HepG2 (cell line): ENCODE measurements around the gene POU3F3. TPM values are rescaled to one million over a fixed set of nuclear protein-coding genes. Genes with fewer than 3 reads are reported as not detected.

ENCODE experiments used
- ATAC-seq: fragments of 200-7000 bp; cut with Tn5 transposase; 3 replicates; pipeline ENCODE4 v1.9.1; 2020; ENCODE audit warnings: mild to moderate bottlenecking, moderate library complexity
- BruUV-seq: library from RNA; stranded (reverse); fragments of 400-500 nt; replicated peaks from 2 replicates; lab custom pipeline; 2021; lab: Mats Ljungman, UMichigan
- CTCF ChIA-PET: fragments of 300-600 bp; formaldehyde crosslinking; extraction: SDS; loops from one replicate; lab custom pipeline; 2021; ENCODE audit warnings: low total read pairs, inconsistent platforms, low intra/inter-chr PET ratio; lab: Yijun Ruan, JAX
- POLR2A ChIA-PET: fragments of 350-600 bp; sonication (Branson Sonifier 250); formaldehyde crosslinking; loops from one replicate; lab custom pipeline; 2020; ENCODE audit warnings: antibody characterized with exemption, inconsistent platforms; lab: Yijun Ruan, JAX
- DNase-seq: peaks from one replicate; pipeline ENCODE4 v3.0.0-alpha.2; 2015; ENCODE audit warnings: low spot score
- FAIRE-seq: peaks from 3 replicates; lab custom pipeline; 2011; peaks lifted over from hg19 to GRCh38; lab: Jason Lieb, UNC
- H2AFZ ChIP-seq: one replicate; pipeline ENCODE4 v1.6.1; 2011; ENCODE audit warnings: low read length, inconsistent platforms
- H3K27ac ChIP-seq: fragments of 300-600 bp; 3 replicates; pipeline ENCODE4 v1.8.0; 2011; ENCODE audit warnings: mixed run types, mild to moderate bottlenecking, mixed read lengths, low read length, inconsistent platforms; ENCODE audit not compliant: insufficient read depth; ENCODE audit errors: extremely low read length
- H3K27me3 ChIP-seq, 2 experiments: fragments of 200-600 bp in 1 of 2; 2 replicates in 1 of 2; 3 replicates in 1 of 2; pipeline versions ENCODE4 v1.6.0 to v1.8.0; 2011; ENCODE audit warnings: low read length in 2 of 2, mild to moderate bottlenecking in 2 of 2, moderate library complexity in 2 of 2, inconsistent platforms in 1 of 2; ENCODE audit not compliant: insufficient read depth in 2 of 2, control insufficient read depth in 1 of 2
- H3K36me3 ChIP-seq, 2 experiments: fragments of 200-600 bp in 1 of 2; replicated peaks in 1 of 2; 2 replicates in 1 of 2; 3 replicates in 1 of 2; pipeline versions ENCODE4 v1.5.1 to v1.8.0; 2011; ENCODE audit warnings: low read length in 2 of 2, inconsistent platforms in 1 of 2; ENCODE audit not compliant: insufficient read depth in 2 of 2, control insufficient read depth in 1 of 2
- H3K4me1 ChIP-seq: 2 replicates; pipeline ENCODE4 v1.5.1; 2012; ENCODE audit warnings: low read length, inconsistent platforms; ENCODE audit not compliant: insufficient read depth
- H3K4me2 ChIP-seq: 2 replicates; pipeline ENCODE4 v1.6.0; 2011; ENCODE audit warnings: low read depth, low read length, inconsistent platforms
- H3K4me3 ChIP-seq, 3 experiments: fragments of 200-600 bp in 1 of 3; sonication (generic), shearing (Covaris generic) in 1 of 3; replicated peaks in 1 of 3; 2 replicates each; pipeline ENCODE4 v1.5.1; 2011 to 2016; ENCODE audit warnings: low read length in 3 of 3, inconsistent platforms in 2 of 3, low read depth in 2 of 3, mild to moderate bottlenecking in 2 of 3, control low read depth in 1 of 3, mixed read lengths in 1 of 3; ENCODE audit not compliant: insufficient read depth in 1 of 3
- H3K79me2 ChIP-seq: one replicate; pipeline ENCODE4 v1.6.1; 2011; ENCODE audit warnings: low read length, inconsistent platforms; ENCODE audit not compliant: insufficient read depth
- H3K9ac ChIP-seq: 2 replicates; pipeline ENCODE4 v1.6.0; 2011; ENCODE audit warnings: mild to moderate bottlenecking, low read depth, low read length, inconsistent platforms; ENCODE audit not compliant: insufficient read depth
- H3K9me3 ChIP-seq: 2 replicates; pipeline ENCODE4 v1.5.1; 2012; ENCODE audit warnings: mild to moderate bottlenecking, low read length
- H4K20me1 ChIP-seq: 2 replicates; pipeline ENCODE4 v1.6.0; 2011; ENCODE audit warnings: inconsistent platforms, mild to moderate bottlenecking, low read length, moderate library complexity; ENCODE audit not compliant: insufficient read depth
- BCL6 ChIP-seq: IDR thresholded peaks from 2 replicates; pipeline ENCODE4 v1.6.1; 2016; ENCODE audit warnings: missing genetic modification reagents, missing compliant biosample characterization
- HOXA7 ChIP-seq: sonication (generic); formaldehyde crosslinking; IDR thresholded peaks from 2 replicates; pipeline ENCODE4 v1.8.1; 2022; ENCODE audit warnings: mild to moderate bottlenecking, missing genetic modification reagents, moderate library complexity
- NCOA1 ChIP-seq: sonication (generic); formaldehyde crosslinking; IDR thresholded peaks from 2 replicates; pipeline ENCODE4 v1.9.0; 2021; ENCODE audit warnings: missing genetic modification reagents
- NKX3-1 ChIP-seq: sonication (generic); formaldehyde crosslinking; IDR thresholded peaks from 2 replicates; pipeline ENCODE4 v1.5.0; 2020; ENCODE audit warnings: missing genetic modification reagents
- SUZ12 ChIP-seq: fragments of 150-350 bp; IDR thresholded peaks from 2 replicates; pipeline ENCODE4 v1.6.1; 2014; ENCODE audit warnings: low read depth, low read length
- ZNF138 ChIP-seq: sonication (generic); formaldehyde crosslinking; IDR thresholded peaks from 2 replicates; pipeline ENCODE4 v1.5.0; 2020; ENCODE audit warnings: mild to moderate bottlenecking, low read depth, missing genetic modification reagents
- ZNF3 ChIP-seq: IDR thresholded peaks from 2 replicates; pipeline ENCODE4 v1.7.0; 2017; ENCODE audit warnings: inconsistent platforms
- ZNF709 ChIP-seq: sonication (generic); formaldehyde crosslinking; IDR thresholded peaks from 2 replicates; pipeline ENCODE4 v1.5.0; 2020; ENCODE audit warnings: mild to moderate bottlenecking, missing genetic modification reagents
- WGBS: methylation state at CpG from one replicate; pipeline ENCODE4 v1.1.6; 2017; ENCODE audit warnings: low lambda C conversion rate; 5-methylcytosine and 5-hydroxymethylcytosine counted together
- in situ Hi-C: cut with HindIII; loops from 2 replicates; pipeline ENCODE4 v1.10.0; 2017; ENCODE audit warnings: low pct_unique_long_range_greater_than_20kb; ENCODE audit not compliant: extremely low pct_ligation_motif_present
- intact Hi-C: fragments of 100-400 bp; cut with micrococcal nuclease; formaldehyde crosslinking; loops from one replicate; pipeline ENCODE4 v1.10.0; 2022; ENCODE audit not compliant: unreplicated experiment
- polyA plus RNA-seq, 8 experiments: library from polyadenylated mRNA; depleted of rRNA in 3 of 8; stranded (reverse) in 7 of 8; unstranded in 1 of 8; fragments of >200 nt; fragmentation: Illumina TruSeq in 4 of 8; extraction: Trizol in 4 of 8; gene quantifications; 2 replicates each; pipeline versions ENCODE4 v1.2.1 to v1.2.3, GENCODE V29; 2011 to 2016; ENCODE audit warnings: low read depth in 4 of 8, missing spikeins in 1 of 8, mixed read lengths in 1 of 8; ENCODE audit not compliant: insufficient read depth in 1 of 8
- total RNA-seq, 5 experiments: library from RNA; depleted of rRNA; stranded (reverse); fragments of >200 nt; fragmentation: Illumina TruSeq; extraction: Trizol; gene quantifications; 2 replicates each; pipeline ENCODE4 v1.2.3, GENCODE V29; 2016; ENCODE audit warnings: low read depth in 1 of 5
- TF ChIP-seq, protein P1 (sequence below): sonication (generic); formaldehyde crosslinking; IDR thresholded peaks from 2 replicates; pipeline ENCODE4 v1.8.1; 2023; ENCODE audit warnings: missing genetic modification reagents, inconsistent platforms, borderline replicate concordance
- TF ChIP-seq, protein P2 (sequence below): sonication (generic); formaldehyde crosslinking; IDR thresholded peaks from 2 replicates; pipeline ENCODE4 v1.4.0; 2020; ENCODE audit warnings: missing genetic modification reagents

POU3F3 gene
- total and polyA plus RNA-seq, 2 of the 13 experiments (the other 11 are each of a cell fraction or from before 2014, with no cell fraction given) = not detected

DNA sequence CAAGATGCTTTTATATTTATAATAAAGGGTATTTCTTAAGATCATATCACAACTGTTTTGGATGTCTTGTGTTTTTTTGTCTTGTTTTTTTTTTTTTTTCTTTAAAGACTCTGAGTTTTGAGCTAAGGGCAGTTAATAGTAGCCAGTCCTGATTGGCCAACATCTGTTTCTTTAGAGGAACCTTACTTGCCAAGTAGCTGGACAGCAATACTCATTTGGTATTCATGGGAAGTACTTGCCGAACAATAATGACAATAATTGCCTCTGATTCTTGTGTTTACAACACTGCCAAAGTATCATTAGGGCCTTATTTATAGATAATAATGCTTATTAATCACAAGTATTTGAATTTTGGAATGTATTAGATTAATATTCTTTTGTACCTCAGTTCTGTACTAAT, 17.1 kb upstream of the POU3F3 start (continued):
- no peak for TF ChIP-seq NKX3-1 (CRISPR knock-in tag)
- no peak for TF ChIP-seq ZNF3 (CRISPR knock-in tag)
- no peak for TF ChIP-seq HOXA7 (CRISPR knock-in tag)
- TF ChIP-seq ZNF709 (CRISPR knock-in tag) = no peak
- TF ChIP-seq ZNF138 (CRISPR knock-in tag) = no peak
- TF ChIP-seq, protein P1, sequence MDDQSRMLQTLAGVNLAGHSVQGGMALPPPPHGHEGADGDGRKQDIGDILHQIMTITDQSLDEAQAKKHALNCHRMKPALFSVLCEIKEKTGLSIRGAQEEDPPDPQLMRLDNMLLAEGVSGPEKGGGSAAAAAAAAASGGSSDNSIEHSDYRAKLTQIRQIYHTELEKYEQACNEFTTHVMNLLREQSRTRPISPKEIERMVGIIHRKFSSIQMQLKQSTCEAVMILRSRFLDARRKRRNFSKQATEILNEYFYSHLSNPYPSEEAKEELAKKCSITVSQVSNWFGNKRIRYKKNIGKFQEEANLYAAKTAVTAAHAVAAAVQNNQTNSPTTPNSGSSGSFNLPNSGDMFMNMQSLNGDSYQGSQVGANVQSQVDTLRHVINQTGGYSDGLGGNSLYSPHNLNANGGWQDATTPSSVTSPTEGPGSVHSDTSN (CRISPR knock-in tag) = no peak

DNA sequence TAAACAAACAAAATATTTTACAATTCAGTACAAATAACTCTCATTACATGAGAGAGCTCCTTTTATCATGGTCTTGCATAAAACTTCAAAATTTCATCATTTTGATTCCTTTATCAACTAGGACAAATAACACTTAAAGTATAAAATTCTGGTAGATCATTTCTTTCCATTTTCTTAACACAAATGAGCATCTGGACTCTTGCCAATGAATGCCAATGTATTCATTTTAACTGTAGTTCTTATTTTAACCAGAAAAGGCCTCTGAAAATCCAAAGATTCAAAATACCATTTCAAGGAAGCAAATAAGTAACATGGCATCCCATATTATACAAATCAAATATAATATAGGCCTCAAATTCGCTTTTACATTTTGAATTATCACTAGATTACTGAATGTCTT, 13.8 kb upstream of the POU3F3 start:
- no peaks in the 10 kb centered on the region for H3K36me3 ChIP-seq
- CTCF ChIA-PET = no interaction called here
- H3K27ac ChIP-seq = no peak overlapping the region
- no peaks in the 10 kb centered on the region for H4K20me1 ChIP-seq
- no TSS peak for BruUV-seq
- H3K27me3 ChIP-seq = peaks cover 5 to 19% of the 10 kb centered on the region in 2 experiments
- H3K9me3 ChIP-seq = no peaks in the 10 kb centered on the region
- DNase-seq (no peak), FAIRE-seq (no peak), ATAC-seq (no peak)
- H3K4me2 ChIP-seq = no peak overlapping the region
- no peak overlapping the region for H3K9ac ChIP-seq
- TF ChIP-seq, protein P2, sequence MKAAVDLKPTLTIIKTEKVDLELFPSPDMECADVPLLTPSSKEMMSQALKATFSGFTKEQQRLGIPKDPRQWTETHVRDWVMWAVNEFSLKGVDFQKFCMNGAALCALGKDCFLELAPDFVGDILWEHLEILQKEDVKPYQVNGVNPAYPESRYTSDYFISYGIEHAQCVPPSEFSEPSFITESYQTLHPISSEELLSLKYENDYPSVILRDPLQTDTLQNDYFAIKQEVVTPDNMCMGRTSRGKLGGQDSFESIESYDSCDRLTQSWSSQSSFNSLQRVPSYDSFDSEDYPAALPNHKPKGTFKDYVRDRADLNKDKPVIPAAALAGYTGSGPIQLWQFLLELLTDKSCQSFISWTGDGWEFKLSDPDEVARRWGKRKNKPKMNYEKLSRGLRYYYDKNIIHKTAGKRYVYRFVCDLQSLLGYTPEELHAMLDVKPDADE (CRISPR knock-in tag) = no peak
- TF ChIP-seq BCL6 (CRISPR knock-in tag) (no peak), SUZ12 (no peak), NCOA1 (CRISPR knock-in tag) (no peak)
- H3K79me2 ChIP-seq = no peaks in the 10 kb centered on the region
- POLR2A ChIA-PET = no interaction called here
- intact Hi-C loops = no loop called here
- H2AFZ ChIP-seq = no peak overlapping the region
- WGBS = 0% methylated on average over 1 of the region's 1 CpG
- in situ Hi-C loops = no loop called here
- H3K4me1 ChIP-seq = no peaks in the 10 kb centered on the region
- no peak overlapping the region for H3K4me3 ChIP-seq
